Upper lobe of left lung (tissue), 4 donors: ENCODE data around the gene HSPG2.

Experiments
- CTCF ChIP-seq, 6 experiments: fragments of 450-650 bp in 4 of 6; fragments of 200-600 bp in 2 of 6; sonication (generic) in 2 of 6; IDR thresholded peaks; one replicate each; pipeline ENCODE4 v1.5.1; 2016 to 2019; ENCODE audit warnings: antibody characterized with exemption in 6 of 6
- EP300 ChIP-seq, 4 donors: sonication (generic); formaldehyde crosslinking; IDR thresholded peaks; one replicate each; pipeline ENCODE4 v1.5.1; 2017; ENCODE audit warnings: antibody characterized with exemption in 4 of 4, control low read depth in 2 of 4
- POLR2A ChIP-seq, 4 donors: fragments of 450-650 bp; IDR thresholded peaks; one replicate each; pipeline ENCODE4 v1.5.1; 2016 to 2017; ENCODE audit warnings: antibody characterized with exemption in 4 of 4, mild to moderate bottlenecking in 2 of 4
- POLR2AphosphoS5 ChIP-seq, 2 donors: sonication (generic); formaldehyde crosslinking; IDR thresholded peaks; one replicate each; pipeline ENCODE4 v1.5.1; 2017; ENCODE audit warnings: antibody characterized with exemption in 2 of 2

GRCh38 chr1:21782868-21783678, 154.0 kb downstream of the HSPG2 start, which contains the start of gene USP48:
- peak in 1 of 4 donors; percentile 64 for TF ChIP-seq EP300 (IDR thresholded peaks at IDR 0.05)
- TF ChIP-seq CTCF (IDR thresholded peaks at IDR 0.05): peak in 2 of 6 experiments; percentile 11 to 14
- TF ChIP-seq POLR2A (IDR thresholded peaks at IDR 0.05): peak; percentile 80 to 99 (median 94)
- TF ChIP-seq POLR2AphosphoS5 (IDR thresholded peaks at IDR 0.05): peak; percentile 97 to 99
